Immature natural killer cell (primary cell): ENCODE results near the gene SPATA6. TPM values are rescaled to one million over a fixed set of nuclear protein-coding genes. Genes with fewer than 3 reads are reported as not detected.
"Not testable (repeated sequence)": the region's sequence is repeated elsewhere in the genome, so short reads cannot be mapped to it uniquely, and the experiment has no call there.

ENCODE experiments used
- DNase-seq, 3 donors: peaks; one replicate each; pipeline ENCODE4 v3.0.0; 2022; ENCODE audit warnings: mixed read lengths in 1 of 3
- H3K27ac Mint-ChIP-seq, 6 donors: one replicate each; pipeline ENCODE4 v1.8.0; 2020; ENCODE audit warnings: mixed read lengths in 6 of 6, mild to moderate bottlenecking in 5 of 6, inconsistent platforms in 4 of 6, moderate library complexity in 3 of 6
- H3K27me3 Mint-ChIP-seq, 3 donors: one replicate each; pipeline ENCODE4 v1.8.0; 2020 to 2021; ENCODE audit warnings: low read depth in 3 of 3, mild to moderate bottlenecking in 3 of 3, mixed read lengths in 3 of 3, moderate library complexity in 3 of 3, inconsistent platforms in 1 of 3
- H3K36me3 Mint-ChIP-seq, 3 donors: one replicate each; pipeline ENCODE4 v1.8.0; 2020; ENCODE audit warnings: mixed read lengths in 3 of 3, inconsistent platforms in 2 of 3, mild to moderate bottlenecking in 2 of 3
- H3K4me1 Mint-ChIP-seq, 2 donors: one replicate each; pipeline ENCODE4 v1.8.0; 2020; ENCODE audit warnings: inconsistent platforms in 2 of 2, mild to moderate bottlenecking in 2 of 2, mixed read lengths in 2 of 2, moderate library complexity in 1 of 2
- H3K4me3 Mint-ChIP-seq, 5 donors: one replicate each; pipeline ENCODE4 v1.8.0; 2020; ENCODE audit warnings: mild to moderate bottlenecking in 5 of 5, mixed read lengths in 5 of 5, inconsistent platforms in 3 of 5, moderate library complexity in 3 of 5
- H3K9me3 Mint-ChIP-seq, 6 donors: one replicate each; pipeline ENCODE4 v1.8.0; 2020; ENCODE audit warnings: mild to moderate bottlenecking in 6 of 6, mixed read lengths in 6 of 6, inconsistent platforms in 4 of 6, moderate library complexity in 3 of 6
- polyA plus RNA-seq, 3 donors: library from polyadenylated mRNA; unstranded; fragments of 300-500 nt; fragmentation: Illumina TruSeq; gene quantifications; one replicate each; pipeline ENCODE4 v1.2.3, GENCODE V29; 2021

Gene SPATA6
- polyA plus RNA-seq, result 1 to 10 TPM in 2 of 3 donors, not detected in 1; 1.1 to 2.5 TPM

DNA sequence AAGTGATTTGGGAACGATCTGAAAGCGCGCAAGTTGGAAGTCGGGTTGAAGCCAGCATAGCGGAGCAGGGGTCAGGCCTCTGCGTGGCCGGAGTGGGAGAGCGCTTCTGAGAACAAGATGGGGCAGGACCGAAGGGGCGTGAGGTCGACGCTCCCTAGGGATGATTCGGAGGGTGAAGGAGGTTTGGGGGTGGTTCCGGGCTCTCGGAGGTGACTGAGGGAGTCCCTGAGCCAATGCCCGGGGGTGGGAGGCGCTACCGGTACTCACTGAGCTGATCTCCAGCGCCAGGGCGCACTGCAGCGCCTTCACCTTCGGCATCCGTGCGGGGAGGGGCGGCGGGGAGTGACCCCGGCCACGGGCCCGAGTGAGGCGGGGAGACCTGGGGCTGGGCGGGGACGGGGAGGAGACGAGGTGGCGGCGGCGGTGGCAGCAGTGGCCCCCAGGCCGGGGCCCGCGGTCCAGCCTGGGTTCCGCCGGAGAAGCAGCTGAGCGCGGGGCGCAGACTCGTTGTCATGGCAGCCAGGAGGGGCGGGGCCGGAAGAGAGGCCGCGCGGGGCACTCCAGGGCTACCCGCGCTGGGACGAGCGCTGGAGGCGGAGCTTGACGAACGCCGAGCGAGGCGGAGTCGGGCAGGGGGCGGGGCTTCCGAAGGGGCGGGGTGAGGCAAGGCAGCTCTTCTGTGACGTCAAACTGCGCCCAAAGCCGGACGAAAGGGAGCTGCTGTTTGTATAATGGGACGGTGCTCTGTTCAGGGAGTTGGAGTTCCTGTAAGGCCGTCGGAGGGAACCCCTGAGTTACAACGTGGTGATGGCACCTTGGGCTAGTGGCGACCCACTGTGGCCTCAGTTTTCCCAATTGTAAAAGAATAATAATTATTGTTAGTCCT, at the start of gene SPATA6:
SPATA6 (minus strand) TSS at position 514 of the 886 bp plus-strand sequence; CDS start at position 318, 196 bp downstream.
- peaks cover 3 to 6% (median 6%) of the 10 kb centered on the region in 3 donors for H3K27me3 Mint-ChIP-seq
- H3K4me3 Mint-ChIP-seq, result peak within 1 kb of the TSS; percentile 88 to 98 (median 92)
- H3K36me3 Mint-ChIP-seq, result no peaks in the 10 kb centered on the region
- H3K4me1 Mint-ChIP-seq, result peaks cover 26 to 35% of the 10 kb centered on the region in 2 donors
- peak; percentile 87 to 91 (median 91) for DNase-seq
- H3K27ac Mint-ChIP-seq, result peak within 1 kb of the TSS; percentile 75 to 90 (median 82)
- peaks cover 0 to 4% (median 0%) of the 10 kb centered on the region in 6 donors for H3K9me3 Mint-ChIP-seq

DNA sequence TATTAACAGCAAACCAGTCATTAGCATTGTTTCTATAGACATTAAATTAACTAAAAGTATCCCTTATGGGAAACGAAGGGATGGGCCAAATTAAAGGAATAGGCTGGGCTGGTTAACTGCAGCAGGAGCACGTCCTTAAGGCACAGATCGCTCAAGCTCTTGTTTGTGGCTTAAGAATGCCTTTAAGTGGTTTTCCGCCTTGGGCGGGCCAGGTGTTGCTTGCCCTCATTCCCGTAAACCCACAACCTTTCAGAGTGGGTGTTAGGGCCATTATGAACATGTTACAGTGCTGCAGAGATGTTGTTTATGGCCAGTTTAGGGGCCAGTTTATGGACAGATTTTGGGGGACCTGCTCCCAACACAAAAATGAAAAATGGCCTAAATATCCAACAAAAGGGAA, 47.9 kb upstream of the SPATA6 start:
- not testable (repeated sequence) for H3K4me3 Mint-ChIP-seq, H3K4me1 Mint-ChIP-seq, DNase-seq, H3K27ac Mint-ChIP-seq, H3K36me3 Mint-ChIP-seq, H3K9me3 Mint-ChIP-seq
- H3K27me3 Mint-ChIP-seq, result peaks cover 2 to 11% (median 7%) of the 10 kb centered on the region in 3 donors

DNA sequence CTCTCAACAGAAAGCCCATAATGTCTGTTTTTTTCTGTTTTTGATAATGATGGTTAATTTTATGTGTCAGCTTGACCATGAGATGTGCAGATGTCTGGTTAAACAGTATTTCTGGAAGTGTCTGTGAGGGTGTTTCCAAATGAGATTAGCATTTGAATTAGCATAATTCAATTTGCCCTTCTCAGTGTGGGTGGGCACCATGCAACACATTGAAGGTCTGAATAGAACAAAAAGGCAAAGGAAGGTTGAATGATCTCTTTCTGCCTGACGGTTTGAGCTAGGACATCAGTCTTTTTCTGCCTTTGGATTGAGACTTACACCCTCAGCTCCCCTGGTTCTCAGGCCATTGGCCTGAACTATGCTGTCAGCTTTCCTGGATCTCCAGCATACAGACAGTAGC, 34.9 kb upstream of the SPATA6 start:
- Mint-ChIP-seq H3K36me3 (no peaks in the 10 kb centered on the region), H3K4me1 (no peaks in the 10 kb centered on the region), H3K27ac (no peak overlapping the region), H3K27me3 (peaks cover 0 to 5% (median 3%) of the 10 kb centered on the region in 3 donors), H3K4me3 (no peak overlapping the region), H3K9me3 (no peaks in the 10 kb centered on the region)
- DNase-seq, result no peak

DNA sequence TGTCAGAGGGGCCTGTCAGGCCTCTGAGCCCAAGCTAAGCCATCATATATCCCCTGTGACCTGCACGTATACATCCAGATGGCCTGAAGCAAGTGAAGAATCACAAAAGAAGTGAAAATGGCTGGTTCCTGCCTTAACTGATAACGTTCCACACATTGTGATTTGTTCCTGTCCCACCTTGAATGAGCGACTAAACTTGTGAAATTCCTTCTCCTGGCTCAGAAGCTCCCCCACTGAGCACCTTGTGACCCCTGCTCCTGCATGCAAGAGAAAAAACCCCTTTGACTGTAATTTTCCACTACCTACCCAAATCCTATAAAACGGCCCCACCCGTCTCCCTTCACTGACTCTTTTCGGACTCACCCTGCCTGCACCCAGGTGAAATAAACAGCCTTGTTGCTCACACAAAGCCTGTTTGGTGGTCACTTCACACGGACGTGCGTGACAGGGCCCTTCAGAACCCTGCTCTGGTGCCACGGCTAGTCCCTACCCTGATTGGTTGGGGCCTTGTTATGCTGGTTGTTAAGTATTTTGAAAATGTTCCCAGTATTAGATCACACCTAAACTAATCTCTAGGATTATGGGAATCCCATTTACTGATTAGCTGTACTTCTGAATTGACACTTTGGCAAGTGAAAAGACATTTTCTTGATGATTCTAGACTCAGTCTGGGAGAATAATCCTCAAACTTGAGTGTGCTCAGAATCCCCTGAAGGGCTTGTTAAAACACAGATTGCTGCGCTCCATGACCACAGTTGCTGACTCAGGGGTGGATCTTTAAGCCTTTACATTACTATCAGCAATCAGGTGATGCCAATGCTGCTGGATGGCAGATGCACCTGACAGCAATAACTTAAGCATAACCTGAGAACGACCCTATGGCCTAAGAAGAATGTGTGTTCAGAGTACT, 28.8 kb upstream of the SPATA6 start:
- Mint-ChIP-seq H3K27me3 (peaks cover 0 to 2% (median 0%) of the 10 kb centered on the region in 3 donors), H3K27ac (no peak overlapping the region), H3K9me3 (no peaks in the 10 kb centered on the region), H3K4me1 (peaks cover 3 to 8% of the 10 kb centered on the region in 2 donors), H3K4me3 (no peak overlapping the region), H3K36me3 (no peaks in the 10 kb centered on the region)
- DNase-seq, result no peak

DNA sequence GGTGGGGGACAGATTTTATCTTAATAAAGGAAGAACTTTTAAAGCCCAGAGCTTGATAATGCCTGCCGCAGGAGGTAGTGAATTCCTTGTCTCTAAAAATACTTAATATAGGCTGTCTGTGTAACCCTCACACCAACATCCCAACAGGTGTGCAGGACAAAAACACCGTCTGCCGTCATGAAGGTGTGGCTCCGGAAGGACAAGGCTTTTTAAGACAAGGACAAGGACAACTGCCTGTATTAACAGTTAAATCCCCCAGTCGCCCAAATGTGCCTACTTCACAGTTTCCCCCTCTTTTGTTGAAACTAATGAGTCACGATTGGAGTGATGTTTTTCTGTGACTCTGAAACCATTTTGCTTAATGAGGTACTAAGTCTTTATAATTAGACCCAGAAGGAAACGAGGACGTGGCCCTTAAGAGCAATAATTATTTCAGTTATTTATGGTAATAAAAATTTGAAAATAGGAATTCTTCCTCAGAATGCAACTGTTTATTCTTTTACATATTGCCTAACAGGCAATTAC, 27.3 kb upstream of the SPATA6 start:
- Mint-ChIP-seq H3K4me1 (peaks cover 3 to 8% of the 10 kb centered on the region in 2 donors), H3K27ac (no peak overlapping the region), H3K4me3 (no peak overlapping the region), H3K27me3 (peaks cover 0 to 2% (median 0%) of the 10 kb centered on the region in 3 donors), H3K36me3 (no peaks in the 10 kb centered on the region), H3K9me3 (no peaks in the 10 kb centered on the region)
- DNase-seq, result no peak

DNA sequence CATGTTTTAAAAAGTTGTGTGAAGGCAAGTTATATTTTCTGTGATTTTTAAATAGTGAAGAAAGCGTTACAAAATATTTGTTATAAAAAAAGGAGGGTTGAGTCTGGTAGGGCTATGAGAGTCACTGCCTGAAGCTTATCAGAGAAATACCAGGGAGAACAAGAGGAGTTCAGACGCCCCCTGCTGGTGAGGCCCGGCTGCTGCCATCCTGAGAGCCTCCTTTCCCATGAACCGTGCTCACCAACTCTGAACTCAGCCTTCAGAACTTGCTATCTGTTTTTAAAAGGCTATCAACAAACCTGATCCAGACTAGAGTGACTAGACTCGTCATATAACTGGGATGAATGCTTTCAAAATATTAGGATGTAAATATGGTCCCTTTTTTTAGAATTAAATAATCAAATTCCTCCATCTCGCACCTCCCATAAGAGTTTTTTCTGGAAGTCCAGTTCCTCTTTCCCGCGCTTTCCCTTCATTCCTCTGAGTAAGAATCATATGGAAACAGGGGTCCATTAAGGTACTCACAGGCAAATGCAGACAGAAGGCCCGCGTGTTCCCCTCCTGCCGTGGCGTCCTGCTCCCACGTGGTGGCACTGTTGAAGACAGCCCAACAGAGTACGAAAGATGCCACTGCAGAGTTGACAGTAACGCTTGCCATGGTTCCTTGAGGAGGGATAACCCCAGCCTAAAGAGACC, 26.2 kb upstream of the SPATA6 start:
- peaks cover 0 to 5% (median 0%) of the 10 kb centered on the region in 3 donors for H3K27me3 Mint-ChIP-seq
- no peaks in the 10 kb centered on the region for H3K9me3 Mint-ChIP-seq
- peaks cover 3 to 8% of the 10 kb centered on the region in 2 donors for H3K4me1 Mint-ChIP-seq
- H3K4me3 Mint-ChIP-seq, result peak overlapping the region in 1 of 5 donors; percentile 44
- no peaks in the 10 kb centered on the region for H3K36me3 Mint-ChIP-seq
- no peak overlapping the region for H3K27ac Mint-ChIP-seq
- peak; percentile 35 to 44 (median 37) for DNase-seq

DNA sequence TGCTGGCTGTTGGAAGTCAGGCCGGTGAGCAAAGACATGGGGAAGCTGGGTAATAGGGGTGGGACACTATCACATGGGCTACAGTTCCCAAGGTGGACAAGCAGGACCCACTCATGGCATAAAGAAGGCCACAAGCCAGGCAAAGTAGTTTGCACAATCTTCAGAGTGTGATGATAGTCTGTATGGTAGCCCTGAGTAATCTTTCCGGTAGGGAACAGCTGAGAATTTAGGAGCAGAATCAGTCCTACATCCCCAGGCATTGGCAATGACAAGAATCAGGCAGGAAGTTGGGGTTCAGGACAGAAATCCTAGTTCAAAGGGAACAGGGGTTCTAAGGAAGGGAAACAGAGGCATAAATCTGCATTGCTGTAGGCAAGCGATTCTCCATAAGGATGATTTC, 23.9 kb upstream of the SPATA6 start:
- Mint-ChIP-seq H3K36me3 (no peaks in the 10 kb centered on the region), H3K4me3 (no peak overlapping the region), H3K9me3 (no peaks in the 10 kb centered on the region), H3K27ac (no peak overlapping the region), H3K4me1 (peaks cover 3 to 8% of the 10 kb centered on the region in 2 donors), H3K27me3 (peaks cover 2 to 4% (median 2%) of the 10 kb centered on the region in 3 donors)
- DNase-seq, result no peak

DNA sequence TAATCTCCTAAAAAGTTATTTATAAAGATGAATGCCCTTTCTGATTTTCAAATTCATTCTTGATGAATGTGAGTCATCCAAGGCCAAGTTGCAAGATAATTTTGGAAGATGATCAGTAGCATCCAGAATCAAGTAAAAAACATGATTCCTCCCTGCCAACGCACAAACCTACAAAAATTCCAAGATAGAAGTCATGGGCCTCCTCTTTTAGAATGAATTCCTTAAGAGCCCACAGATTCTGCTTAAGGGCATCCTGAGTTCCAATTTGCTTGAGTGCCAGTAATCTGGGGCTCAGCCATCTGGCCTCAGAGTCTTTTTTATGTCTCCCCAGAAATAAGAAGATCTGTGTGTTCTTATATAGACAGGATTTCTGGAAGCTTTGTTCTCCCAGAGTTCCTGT, 23.2 kb upstream of the SPATA6 start:
- H3K27ac Mint-ChIP-seq, result no peak overlapping the region

DNA sequence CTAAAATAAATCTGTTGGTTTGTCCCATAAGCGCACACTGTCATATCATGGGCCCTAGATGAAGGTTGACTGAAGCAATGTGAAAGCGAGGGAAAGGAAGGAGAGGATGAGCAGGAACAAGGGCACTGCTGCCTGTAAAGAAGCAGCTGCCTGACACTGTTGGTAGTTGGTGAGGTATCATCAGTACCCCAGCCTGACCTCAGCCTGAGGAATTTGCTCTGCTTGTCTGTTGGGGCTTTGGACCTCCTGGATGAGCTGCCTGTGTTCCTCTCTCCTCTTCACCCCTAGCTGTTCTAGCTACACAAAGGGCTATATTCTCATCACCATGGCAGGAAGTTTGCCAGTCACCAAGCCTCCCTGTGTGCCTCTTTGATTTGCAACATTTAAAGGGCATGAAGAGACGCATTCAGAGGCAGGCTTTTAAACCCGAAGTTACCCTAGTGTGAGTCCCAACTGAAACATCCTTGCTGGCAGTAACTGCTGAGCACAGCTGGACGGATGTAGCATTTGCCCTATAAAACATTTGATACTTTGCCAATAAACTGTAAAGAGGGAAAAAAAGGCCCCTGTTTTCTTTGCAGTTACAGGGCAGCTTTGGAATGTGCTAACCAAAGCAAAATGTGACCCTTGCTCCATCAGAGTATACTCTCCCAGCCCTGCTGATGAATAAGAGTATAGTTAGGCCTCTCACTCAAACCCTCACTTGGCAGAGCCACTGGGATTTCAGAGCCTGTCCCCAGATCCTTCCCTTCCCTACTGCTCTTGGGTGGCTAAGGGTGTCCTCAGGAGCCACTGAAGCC, 22.2 kb upstream of the SPATA6 start:
- Mint-ChIP-seq H3K27me3 (peaks cover 2 to 4% (median 2%) of the 10 kb centered on the region in 3 donors), H3K36me3 (no peaks in the 10 kb centered on the region), H3K4me1 (peaks cover 3 to 8% of the 10 kb centered on the region in 2 donors), H3K4me3 (no peak overlapping the region), H3K9me3 (no peaks in the 10 kb centered on the region), H3K27ac (no peak overlapping the region)
- DNase-seq, result no peak

More for the DNA sequence above, 23.2 kb upstream of the SPATA6 start:
- H3K9me3 Mint-ChIP-seq, result no peaks in the 10 kb centered on the region
- peaks cover 2 to 4% (median 2%) of the 10 kb centered on the region in 3 donors for H3K27me3 Mint-ChIP-seq
- no peak overlapping the region for H3K4me3 Mint-ChIP-seq
- peaks cover 3 to 8% of the 10 kb centered on the region in 2 donors for H3K4me1 Mint-ChIP-seq
- H3K36me3 Mint-ChIP-seq, result no peaks in the 10 kb centered on the region
- no peak for DNase-seq

DNA sequence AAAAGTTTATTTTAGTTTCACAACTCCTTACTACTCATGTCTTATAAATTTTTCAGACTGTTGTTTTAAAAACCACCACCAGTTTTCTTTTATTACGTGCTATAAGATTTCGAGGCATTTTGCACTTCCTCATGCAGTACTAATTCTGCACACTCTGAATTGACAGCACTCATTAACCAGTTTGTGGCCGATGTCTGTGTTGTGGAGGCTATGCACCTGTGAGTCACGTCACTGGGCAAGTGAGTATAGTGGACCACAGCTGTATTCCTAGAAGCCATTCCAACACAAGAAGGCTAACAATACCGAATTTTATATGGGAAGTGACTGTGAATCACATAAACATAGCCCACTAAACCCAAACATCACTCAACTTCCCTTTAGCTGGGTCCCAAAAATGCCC, 21.0 kb upstream of the SPATA6 start:
- H3K36me3 Mint-ChIP-seq, result no peaks in the 10 kb centered on the region
- no peaks in the 10 kb centered on the region for H3K9me3 Mint-ChIP-seq
- peaks cover 0 to 2% of the 10 kb centered on the region in 2 donors for H3K4me1 Mint-ChIP-seq
- no peak overlapping the region for H3K4me3 Mint-ChIP-seq
- no peak overlapping the region for H3K27ac Mint-ChIP-seq
- no peak for DNase-seq
- peaks cover 2 to 4% (median 2%) of the 10 kb centered on the region in 3 donors for H3K27me3 Mint-ChIP-seq

DNA sequence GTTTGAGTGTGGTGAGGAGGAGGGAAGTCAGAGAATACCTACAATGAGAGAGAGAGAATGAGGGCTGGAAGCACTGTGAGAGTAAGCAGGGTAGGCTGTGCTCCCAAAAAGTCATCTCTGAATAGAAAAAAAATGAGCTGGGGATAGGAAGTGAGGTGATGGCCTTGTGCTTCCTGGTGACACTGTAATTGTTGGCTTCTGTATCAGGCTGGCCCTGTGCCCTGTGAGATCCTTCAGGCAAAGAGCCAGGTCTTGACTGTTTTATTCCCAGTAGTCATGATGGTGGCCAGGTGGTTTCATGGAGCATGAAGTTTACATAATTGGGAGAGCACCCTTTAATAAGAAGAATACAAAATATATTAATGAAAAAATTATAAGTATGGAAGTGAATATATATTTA, 20.4 kb upstream of the SPATA6 start:
- Mint-ChIP-seq H3K9me3 (no peaks in the 10 kb centered on the region), H3K36me3 (no peaks in the 10 kb centered on the region), H3K27ac (no peak overlapping the region), H3K27me3 (peaks cover 2 to 4% (median 2%) of the 10 kb centered on the region in 3 donors), H3K4me1 (no peaks in the 10 kb centered on the region), H3K4me3 (no peak overlapping the region)
- DNase-seq, result no peak

DNA sequence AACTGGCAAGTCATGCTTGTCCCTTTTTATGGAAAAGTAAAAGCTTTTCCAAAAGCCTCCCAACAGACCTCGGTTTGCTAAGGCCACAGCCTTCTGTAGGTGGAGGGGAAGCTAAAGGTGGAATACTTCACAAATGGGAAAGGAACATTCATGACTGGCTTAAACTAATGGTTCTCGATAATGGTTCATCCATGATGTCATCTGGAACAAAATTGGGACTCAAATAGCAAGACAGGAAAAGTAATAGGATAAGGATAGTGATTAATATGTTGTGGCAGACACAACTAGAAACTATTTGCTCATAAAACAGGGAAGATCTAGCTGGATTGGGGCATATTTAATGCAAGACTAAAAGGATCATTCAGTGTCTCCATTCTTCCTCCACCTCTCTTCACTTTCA, 16.7 kb upstream of the SPATA6 start:
- no peaks in the 10 kb centered on the region for H3K9me3 Mint-ChIP-seq
- peaks cover 0 to 4% (median 3%) of the 10 kb centered on the region in 3 donors for H3K27me3 Mint-ChIP-seq
- H3K27ac Mint-ChIP-seq, result no peak overlapping the region
- DNase-seq, result no peak
- H3K36me3 Mint-ChIP-seq, result no peaks in the 10 kb centered on the region
- H3K4me1 Mint-ChIP-seq, result no peaks in the 10 kb centered on the region
- no peak overlapping the region for H3K4me3 Mint-ChIP-seq
